ENCODE data around the gene DCAF8.

GRCh38 chr1:160256396-160257046 is 5.8 kb downstream of the DCAF8 start:
- no peak for TF ChIP-seq NFE2L2 (IDR thresholded peaks at IDR 0.05; ENCODE audit: low read depth, low read length)
- no peak for TF ChIP-seq CTCF (conservative IDR thresholded peaks at IDR 0.05; ENCODE audit: low read depth, low read length)
- TF ChIP-seq ELK1 (IDR thresholded peaks at IDR 0.05; ENCODE audit: borderline replicate concordance, low read depth, low read length), result no peak

All from IMR-90 (cell line).